Kidney capillary endothelial cell (primary cell): ENCODE data around the gene TACC2.

Experiments
- DNase-seq: peaks from one replicate; pipeline ENCODE4 v3.0.0-alpha.2; 2018; ENCODE audit warnings: low spot score

Gene TACC2

DNA sequence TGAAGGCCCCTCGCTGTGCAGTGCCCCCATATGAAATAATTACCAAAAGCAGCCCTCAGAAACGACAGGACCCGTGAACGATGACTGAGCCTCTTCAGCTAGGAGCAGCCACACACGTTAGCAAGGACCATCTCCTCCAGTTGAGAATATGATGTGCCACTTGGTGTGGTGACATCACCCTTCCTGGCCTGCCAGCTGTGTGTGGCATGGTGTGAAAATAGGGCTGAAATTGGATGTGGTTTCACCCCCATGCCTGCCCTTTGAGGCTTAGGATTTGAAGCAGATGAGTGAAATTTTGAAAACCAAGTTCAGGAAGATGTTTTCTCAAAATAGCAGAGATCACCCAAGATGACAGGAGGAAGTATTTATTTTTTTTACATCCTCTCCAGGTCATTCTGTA, 233.0 kb downstream of the TACC2 start:
- no peak for DNase-seq

DNA sequence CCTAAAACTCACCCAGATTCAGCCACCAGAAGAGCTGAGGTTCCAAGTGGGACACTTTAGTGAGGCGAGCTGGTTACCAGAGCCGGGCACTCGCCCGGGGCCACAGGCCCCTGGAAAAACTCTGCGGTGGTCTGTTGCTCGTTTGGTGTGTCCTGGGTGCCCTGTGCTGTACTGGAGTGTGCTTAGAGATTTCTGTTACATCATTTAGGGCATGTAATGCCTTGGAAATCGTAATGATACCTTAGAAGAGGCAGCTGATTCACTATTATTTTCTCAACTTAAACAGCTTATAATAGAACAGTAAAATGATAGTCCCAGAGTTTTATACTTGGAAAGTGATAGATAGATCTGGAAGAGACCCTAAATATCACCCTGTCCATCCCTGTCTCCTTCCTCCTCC, 233.7 kb downstream of the TACC2 start:
- DNase-seq = no peak

DNA sequence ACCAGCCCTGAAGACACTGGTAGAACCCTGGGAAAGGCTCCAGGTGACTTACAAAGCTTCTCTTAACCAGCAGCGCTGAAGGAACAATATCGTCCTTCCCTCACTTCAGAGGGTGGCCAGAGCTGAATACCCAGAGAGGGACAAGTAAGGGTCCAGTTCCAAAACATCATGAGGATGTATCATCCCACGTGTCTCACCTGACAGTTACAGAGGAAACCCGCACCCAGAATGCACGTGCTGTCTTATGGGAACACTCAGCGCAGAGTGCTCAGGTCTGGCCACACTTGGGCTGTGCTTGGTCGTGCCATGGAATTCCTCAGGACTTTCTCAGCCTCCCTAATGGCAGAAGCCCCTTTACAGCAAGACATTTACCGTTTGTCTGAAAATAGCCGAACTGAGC, 235.2 kb downstream of the TACC2 start:
- no peak for DNase-seq

DNA sequence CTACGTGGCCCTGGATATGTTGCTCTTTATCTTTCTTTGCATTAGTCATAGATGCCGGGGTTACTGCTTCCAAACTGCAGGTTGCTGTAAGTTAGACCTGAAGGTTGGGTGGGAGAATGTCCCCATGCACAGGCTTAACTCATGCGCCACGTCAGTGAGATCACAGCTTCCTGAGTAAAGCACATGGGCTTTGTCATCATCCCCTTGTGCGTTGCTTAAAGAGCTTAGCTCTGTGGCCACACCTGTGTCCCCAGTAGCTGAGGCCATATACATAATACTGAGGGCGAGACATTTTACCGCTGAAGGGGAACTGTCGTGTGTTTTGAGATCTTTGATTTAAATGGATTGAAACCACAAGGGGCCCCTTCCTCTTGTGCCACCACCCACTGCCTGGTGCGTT, 236.4 kb downstream of the TACC2 start:
- no peak for DNase-seq

DNA sequence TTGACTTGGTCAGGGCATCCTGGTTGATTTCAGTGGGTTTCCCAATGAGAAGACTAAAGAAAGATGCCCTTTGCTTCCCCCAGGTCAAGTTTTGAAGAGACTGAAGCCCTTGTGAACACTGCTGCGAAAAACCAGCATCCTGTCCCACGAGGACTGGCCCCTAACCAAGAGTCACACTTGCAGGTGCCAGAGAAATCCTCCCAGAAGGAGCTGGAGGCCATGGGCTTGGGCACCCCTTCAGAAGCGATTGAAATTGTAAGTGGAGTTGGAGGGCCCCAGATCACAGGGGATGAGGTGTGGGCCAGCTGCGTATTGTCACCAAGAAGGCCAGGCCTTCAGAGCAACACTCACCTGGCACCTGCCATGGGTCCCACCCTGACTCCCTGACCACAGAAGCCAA, 238.8 kb downstream of the TACC2 start:
- DNase-seq = no peak

DNA sequence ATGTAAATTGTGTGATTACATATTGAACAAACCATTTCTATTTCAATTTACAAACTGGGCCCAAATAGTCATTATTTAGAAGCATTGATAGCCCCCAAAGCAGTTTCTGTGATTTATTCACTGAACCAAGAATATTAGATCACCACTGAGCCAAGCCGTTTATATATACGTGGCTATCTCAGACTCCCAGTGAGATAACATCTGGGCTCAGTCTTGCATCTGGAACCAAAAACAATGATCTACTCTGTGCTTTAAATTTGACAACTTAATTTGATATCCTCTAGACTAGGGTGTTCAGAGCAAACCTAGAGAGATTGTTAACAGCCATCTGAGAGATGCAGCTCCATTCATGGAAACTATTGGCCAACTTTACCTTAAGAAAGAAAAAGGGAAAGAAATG, 240.7 kb downstream of the TACC2 start:
- DNase-seq = no peak

DNA sequence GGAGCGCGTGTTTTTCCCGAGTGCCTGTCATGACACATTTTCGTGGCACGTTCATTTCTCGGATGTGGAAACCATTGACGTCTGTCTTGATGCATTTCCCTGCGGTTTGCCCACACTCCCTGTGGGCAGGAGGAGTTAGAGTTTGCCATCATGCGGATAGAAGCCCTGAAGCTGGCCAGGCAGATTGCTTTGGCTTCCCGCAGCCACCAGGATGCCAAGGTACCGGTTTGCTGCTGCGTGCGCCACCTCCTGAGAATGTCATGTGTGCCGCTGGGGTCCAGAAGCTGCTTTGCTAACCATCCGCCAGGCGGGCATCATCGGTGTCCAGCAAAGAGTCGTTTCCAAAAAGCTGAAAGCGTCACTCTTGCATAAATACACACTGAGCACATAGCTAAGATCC, 241.3 kb downstream of the TACC2 start:
- DNase-seq = no peak

DNA sequence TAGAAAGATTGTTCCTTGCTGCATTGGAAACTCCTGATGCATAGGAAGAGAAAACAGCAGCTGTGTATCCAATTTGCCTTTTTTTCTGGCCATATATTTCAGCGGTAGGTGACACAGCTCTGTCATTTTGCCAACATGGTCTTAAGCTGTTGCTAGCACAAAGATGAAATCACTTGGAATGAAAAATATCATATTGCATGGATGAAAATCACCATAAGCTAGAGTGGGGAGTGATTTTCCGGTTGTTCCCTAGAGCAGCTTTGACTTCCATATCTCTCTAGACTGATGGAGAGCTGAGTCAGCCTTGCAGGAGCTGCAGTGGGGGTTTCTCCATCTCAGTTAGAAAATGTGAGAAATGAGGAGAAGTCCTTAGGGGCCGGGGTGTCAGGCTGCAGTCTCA, 243.8 kb downstream of the TACC2 start:
- DNase-seq = no peak

DNA sequence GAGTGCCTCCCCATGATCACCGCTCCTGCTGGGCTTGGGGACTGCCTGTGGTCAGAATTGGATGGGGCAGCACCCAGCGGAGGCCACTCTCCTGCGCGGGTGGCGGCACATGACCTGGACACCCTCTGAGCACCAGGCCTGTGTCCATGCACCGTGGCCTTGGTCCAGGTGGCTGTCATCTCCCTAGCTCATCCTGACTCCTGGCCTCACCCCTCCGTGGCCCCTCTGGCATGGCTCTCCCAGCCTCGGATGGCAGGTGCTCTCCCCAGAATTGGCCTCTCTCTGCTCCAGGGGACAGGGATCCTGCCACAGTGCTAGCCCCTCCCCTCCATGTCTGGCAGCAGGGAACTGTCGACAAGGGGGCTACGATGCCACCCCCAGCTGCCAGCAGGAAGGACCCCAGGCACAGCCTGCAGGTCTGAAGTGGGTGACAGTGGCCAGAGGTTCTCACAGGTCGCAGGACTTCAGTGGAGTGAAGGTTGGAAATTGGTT, 244.9 kb downstream of the TACC2 start:
- no peak for DNase-seq

DNA sequence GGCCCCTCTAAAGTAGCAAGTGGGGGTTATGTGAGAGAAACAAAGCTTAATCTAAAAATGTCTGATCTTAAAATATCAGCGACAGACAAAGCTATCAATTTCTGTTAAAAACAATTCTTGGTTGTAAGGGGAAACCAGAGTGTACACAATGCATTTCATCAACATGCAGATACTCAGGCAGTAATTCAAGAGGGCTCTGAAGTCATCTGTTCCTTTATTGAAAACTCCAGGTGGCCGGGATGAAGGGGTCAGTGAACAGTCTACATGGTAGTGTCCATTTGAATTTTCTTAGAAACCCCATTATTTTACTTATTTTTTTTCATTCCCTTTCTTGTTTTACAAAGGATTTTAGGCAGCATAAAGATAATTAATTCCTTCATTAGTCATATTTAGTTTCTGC, 245.5 kb downstream of the TACC2 start:
- DNase-seq = no peak

DNA sequence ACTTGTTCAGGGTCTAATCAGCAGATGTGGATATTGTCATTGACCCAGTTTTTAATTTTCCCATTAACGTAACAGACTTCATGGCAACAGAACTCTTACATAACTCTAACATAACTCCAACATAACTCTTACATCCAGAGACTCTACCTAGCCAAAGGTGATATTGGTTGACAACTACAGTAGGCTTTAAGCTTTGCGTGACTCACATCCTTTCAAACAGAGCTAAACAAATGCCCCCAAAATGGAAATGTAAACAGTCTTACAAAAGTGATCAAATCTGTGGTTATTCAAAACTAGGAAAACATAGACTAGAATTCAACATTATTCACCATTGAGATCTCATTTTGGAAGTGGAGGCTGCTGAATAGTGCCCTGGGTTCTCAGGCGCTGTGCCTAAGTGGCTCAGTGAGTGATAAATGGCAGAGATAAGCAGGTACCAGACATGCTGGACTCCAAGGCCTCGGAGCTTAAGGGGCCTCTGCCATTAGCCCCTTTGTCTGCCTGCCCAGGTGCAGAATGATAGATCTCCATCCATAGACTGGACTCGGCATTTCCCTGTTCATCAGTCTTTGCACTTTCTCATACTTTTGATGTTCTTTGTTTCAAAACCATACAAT, 247.8 kb downstream of the TACC2 start:
- no peak for DNase-seq

DNA sequence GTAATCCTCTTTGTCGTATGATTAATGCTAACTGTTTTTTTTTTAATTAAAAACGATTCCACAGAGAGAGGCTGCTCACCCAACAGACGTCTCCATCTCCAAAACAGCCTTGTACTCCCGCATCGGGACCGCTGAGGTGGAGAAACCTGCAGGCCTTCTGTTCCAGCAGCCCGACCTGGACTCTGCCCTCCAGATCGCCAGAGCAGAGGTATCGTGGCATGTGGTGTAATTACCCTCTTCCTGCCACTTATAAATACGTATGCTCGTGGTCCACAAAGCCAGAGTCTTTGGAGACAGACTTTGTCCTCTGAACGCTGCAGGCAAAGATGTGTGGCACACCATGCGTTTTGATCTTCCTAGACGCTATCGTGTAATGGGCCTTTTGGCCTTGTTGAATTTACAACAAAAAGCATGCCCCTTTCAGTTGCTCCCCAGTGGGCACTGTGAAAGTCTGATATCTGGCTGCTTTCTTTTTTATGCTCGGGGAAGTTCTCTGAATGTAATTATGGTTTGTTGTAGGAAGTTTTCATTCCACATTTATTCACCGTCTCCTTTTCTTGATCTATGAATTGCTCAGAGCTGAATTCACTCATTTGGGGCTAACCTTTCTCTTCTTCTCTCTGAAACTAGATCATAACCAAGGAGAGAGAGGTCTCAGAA, 248.5 kb downstream of the TACC2 start:
- DNase-seq = no peak

DNA sequence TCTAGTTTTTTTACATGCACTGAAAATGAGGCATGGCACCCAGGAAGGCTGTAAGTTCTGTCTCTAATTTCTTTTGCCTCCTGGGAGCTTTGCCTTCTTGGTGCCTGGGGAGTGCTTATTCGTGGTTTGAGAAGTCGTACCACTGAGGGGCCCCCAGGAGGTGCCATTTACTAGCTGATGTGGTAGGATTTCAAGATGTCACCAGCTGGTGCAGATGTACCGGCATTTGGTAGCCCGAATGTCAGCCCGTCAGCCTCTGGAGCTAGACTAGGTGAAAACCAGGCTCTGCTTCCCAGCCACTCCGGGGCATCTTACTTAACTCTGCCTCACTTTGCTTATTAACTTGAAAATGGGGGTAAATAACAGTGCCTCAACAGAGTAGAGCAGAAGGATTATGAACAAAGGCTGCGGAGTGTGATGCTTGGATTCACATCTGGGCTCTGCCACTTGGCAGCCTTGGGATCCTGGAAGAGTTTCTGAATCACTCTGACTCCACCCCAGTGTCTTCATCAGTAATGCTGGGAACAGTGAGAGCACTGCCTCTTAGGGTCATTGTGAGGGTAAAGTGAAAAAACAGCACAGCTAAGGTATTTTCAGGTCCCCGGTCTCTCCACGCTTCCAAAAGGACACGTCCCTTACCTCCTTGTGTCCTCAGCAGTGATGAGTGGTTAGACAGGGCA, 250.8 kb downstream of the TACC2 start:
- DNase-seq = no peak

DNA sequence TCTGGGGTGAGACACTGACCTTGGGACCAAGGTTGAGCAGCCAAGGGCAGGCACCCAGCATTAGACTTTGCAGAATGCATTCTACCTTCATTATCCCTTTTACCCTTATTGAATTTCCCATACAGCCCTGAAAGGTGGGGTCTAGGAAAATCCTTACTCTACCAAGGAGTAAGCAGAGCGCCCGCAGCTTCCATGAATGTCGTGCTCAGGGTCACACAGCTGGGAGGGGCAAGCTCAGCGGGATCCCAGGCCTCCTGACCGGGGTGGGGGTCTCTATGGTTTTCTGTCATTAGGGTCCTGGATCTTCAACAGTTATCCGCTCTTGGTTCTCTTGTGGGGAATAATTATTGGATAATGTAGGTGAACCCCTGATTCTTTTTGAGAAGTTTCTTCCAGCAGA, 251.4 kb downstream of the TACC2 start:
- no peak for DNase-seq

DNA sequence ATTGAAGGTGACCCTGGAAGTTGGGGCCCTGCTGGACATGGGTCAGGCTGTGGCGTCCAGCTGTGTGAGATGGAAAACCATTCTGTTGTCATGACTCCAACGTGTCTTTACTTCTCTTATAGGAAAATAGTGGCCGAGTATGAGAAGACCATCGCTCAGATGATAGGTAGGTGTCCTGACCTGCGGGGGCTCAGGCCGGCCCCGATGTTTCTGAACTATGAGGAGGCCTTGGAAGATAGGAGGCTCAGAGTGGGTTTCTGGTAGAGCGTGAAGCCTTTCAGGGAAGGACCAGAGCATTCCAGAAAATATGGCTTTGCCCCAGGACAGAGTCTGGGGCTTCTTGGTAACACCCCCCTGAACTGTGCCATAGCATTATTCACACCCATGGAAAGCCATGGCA, 252.9 kb downstream of the TACC2 start:
- no peak for DNase-seq

DNA sequence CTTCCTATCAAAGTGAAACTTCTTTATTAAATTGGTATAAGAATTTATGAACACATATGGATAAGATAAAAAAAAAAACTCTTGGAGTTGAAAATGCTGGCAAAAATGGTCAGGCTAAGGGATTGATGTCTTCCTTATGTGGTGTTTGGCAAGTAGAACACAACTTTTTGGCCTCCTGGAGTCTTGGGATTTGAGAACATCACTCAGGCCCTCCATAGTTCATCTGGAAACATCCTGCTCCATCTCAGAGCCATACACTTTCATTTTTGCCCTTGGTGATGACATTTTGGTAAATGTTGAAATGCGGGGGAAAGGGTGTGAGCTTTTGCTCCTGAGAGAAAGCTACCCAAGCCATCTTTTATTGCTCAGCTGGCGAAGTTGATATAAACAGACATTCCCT, 254.6 kb downstream of the TACC2 start:
- no peak for DNase-seq

DNA sequence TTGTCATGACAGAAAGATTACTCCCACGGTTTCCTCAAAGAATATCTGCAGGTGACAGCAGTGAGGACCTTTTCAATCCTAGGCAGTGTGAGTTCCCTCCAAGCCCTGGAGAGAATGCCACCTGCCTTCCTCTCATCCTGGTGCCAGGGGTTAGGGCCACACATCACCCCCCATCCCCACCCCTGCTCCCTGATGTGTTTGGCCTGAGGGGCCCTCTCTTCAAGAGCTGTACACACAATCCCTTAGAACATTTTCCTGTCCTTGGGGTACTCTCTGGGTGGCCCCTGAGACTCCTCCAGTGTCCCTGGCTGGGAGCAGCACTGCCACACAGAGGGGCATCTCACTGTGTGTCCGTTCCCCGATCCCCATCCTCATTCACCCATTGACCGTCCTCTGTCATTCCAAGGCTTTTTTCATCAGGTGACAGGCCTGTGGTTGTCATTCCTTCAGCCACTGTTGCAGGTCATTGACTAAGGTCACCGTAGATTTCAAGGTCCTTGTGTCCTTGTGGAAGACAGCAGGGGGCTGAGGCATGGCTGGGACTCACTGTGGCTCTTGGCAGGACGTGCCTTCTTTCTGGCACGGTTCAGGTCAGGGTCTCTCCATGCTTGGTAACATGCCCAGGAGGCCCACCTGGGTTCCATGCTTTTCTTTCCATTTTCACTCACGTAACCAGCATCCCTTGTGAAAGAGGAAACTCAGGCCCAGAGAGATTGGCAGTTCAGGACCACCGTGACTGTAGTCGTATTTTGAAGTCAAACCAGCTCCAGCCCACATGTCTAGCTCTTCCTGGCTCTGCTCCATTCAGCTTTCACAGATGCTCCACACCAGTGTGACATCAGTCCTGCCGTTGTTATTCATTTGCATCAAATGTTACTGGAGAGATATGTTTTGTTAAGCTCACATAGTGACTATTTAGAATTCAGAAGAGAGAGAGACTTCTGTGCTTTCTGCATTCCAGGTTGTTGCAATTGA, 255.3 kb downstream of the TACC2 start:
- DNase-seq = no peak

DNA sequence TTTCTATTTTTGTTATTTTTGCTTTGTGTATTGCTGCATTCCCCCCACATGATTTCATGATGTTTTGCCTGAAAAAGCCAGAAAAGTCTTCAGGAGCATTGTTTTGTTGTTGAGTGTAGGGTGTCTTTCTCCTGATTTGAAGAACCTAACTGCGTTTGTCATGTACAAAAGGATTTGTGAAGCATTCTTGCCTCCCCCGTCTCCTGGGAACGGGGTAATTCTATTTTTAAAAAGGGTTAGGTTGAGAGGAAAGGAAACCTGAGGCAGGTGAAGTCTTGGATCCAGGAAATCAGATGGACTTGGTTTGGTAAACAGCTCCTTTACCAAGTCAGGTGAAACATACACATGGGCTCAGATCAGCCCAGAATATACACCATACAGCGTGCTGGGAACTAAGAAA, 256.2 kb downstream of the TACC2 start:
- no peak for DNase-seq

DNA sequence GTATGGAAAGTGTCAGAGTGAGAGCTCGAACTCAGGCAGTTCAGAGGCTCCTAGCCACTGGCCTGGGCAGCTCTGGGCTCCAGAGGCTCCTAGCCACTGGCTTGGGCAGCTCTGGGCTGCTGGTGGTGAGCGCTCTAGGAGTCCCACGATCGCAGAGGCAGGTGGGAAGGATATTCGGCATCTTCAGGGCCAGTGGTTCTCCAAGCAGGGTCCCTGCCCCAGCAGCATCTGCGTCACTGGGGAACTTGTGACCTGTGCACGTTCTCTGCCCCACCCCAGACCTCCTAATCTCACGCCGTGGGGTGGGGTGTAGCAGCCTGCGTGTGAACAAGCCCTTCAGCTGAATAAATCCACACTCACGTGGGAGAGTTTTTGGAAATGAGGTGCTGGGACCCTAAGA, 256.9 kb downstream of the TACC2 start:
- DNase-seq = no peak

DNA sequence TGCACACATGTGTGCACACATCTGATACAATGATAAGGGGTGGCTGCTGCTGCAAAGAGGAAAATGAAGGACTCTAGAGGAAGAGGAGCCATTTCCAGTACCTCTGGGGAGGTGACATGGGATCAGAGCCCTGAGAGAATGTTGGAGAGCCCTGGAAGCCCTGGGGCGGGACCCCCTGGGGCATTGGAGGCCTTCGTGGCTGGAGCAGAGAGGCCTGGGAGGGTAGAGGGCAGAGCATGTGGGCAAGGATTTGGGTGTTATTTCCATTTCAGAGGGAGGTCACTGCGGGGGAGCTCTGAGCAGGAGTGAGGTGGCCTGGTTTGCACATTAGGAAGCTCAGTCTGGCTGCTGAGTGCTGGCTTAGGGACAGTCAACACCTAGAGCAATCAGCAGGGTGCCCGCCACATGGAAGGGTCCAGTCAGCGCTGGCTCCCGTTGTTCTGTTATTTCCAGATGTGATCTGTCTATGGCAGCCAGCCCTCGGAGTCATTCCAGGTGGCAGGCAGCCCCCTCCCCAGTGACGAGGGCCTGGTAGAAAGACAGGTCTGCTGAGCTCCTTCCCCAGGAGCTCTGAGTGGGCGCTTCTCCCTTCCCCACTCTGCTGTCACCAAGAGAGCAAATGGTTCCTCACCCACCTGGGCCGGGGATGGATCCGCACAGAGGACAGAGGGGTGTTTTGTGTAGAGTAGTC, 258.0 kb downstream of the TACC2 start:
- no peak for DNase-seq

DNA sequence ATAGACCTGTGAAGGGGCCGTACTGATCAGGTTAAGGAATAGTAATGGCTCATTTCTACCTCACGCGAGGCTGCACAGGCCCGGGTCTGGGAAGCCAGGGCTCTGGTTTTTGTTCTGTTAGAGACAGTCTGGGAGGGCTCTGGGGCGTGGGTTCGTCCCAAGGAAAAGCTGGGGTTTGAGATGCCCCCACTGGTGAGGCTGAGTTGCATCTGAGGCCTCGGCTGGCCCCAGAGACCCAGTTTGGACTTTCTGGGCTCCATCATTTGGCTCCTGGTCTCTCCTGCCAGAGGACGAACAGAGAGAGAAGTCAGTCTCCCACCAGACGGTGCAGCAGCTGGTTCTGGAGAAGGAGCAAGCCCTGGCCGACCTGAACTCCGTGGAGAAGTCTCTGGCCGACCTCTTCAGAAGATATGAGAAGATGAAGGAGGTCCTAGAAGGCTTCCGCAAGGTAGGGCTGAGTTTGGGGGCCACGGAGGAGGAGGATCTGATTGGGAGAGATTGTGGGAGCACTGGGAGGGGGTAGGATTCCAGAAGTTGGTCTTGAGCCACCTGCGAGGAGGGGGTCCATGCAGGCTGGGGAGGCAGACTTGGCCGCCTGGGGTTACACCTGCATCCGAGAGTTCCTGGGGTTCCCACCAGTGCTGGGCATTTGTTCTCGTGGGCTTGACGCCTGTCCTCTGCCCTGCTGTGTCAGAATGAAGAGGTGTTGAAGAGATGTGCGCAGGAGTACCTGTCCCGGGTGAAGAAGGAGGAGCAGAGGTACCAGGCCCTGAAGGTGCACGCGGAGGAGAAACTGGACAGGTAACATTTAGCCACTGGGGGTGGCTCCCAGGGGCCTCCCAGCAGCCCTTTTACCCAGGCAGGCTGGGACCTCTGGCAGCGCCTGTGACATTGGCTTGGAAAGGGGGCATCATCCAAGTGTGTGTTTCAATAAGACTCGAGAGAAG, 259.7 kb downstream of the TACC2 start:
- DNase-seq = no peak
